IMR-90 (cell line): ENCODE data around the gene TNS2. TPM values are rescaled to one million over a fixed set of nuclear protein-coding genes. Genes with fewer than 3 reads are reported as not detected.
A peak's percentile ranks its signal among the peaks of the same experiment; 100 is the strongest.

Experiments used
- ATAC-seq: fragments of 200-7000 bp; cut with Tn5 transposase; 2 replicates; pipeline ENCODE4 v1.9.1; 2020; ENCODE audit warnings: low read depth, mild to moderate bottlenecking, moderate library complexity
- BruUV-seq: library from RNA; stranded (reverse); fragments of 400-500 nt; replicated peaks from 2 replicates; lab custom pipeline; 2021; lab: Mats Ljungman, UMichigan
- CTCF ChIA-PET: fragments of 300-600 bp; formaldehyde crosslinking; extraction: SDS; loops from one replicate; lab custom pipeline; 2021; ENCODE audit warnings: antibody characterized with exemption; lab: Yijun Ruan, JAX
- POLR2A ChIA-PET: fragments of 300-600 bp; sonication (Branson Sonifier 250); formaldehyde crosslinking; loops from one replicate; lab custom pipeline; 2022; ENCODE audit warnings: antibody characterized with exemption; ENCODE audit not compliant: unreplicated experiment; lab: Charles Lee
- DNase-seq: peaks from one replicate; pipeline ENCODE4 v3.0.0; 2013
- H2AFZ ChIP-seq: replicated peaks from 2 replicates; pipeline ENCODE3; 2013; ENCODE audit warnings: low read length, mild to moderate bottlenecking; ENCODE audit not compliant: poor library complexity
- H2AK5ac ChIP-seq: 2 replicates; pipeline ENCODE4 v1.6.1; 2013; ENCODE audit warnings: low read depth, low read length, inconsistent platforms
- H2AK9ac ChIP-seq: replicated peaks from 2 replicates; pipeline ENCODE3; 2013; ENCODE audit warnings: mild to moderate bottlenecking, low read depth, low read length, moderate library complexity; ENCODE audit not compliant: poor library complexity
- H2BK120ac ChIP-seq: 2 replicates; pipeline ENCODE4 v1.6.1; 2013; ENCODE audit warnings: low read depth, low read length, inconsistent platforms
- H2BK15ac ChIP-seq: 3 replicates; pipeline ENCODE4 v1.6.1; 2013; ENCODE audit warnings: low read depth, low read length, inconsistent platforms
- H2BK20ac ChIP-seq: 2 replicates; pipeline ENCODE4 v1.6.1; 2013; ENCODE audit warnings: low read depth, mild to moderate bottlenecking, inconsistent platforms, low read length, moderate library complexity
- H2BK5ac ChIP-seq: 2 replicates; pipeline ENCODE4 v1.6.1; 2013; ENCODE audit warnings: mild to moderate bottlenecking, low read depth, low read length, inconsistent platforms; ENCODE audit not compliant: poor library complexity, severe bottlenecking
- H3K14ac ChIP-seq: replicated peaks from 2 replicates; pipeline ENCODE4 v1.6.1; 2013; ENCODE audit warnings: low read depth, low read length, inconsistent platforms
- H3K18ac ChIP-seq: 2 replicates; pipeline ENCODE4 v1.6.1; 2013; ENCODE audit warnings: low read depth, low read length, control low read depth
- H3K23ac ChIP-seq: 2 replicates; pipeline ENCODE4 v1.6.1; 2013; ENCODE audit warnings: low read depth, low read length, inconsistent platforms
- H3K27ac ChIP-seq: 2 replicates; pipeline ENCODE4 v1.5.1; 2013; ENCODE audit warnings: mild to moderate bottlenecking, control low read depth, low read length; ENCODE audit not compliant: insufficient read depth
- H3K27me3 ChIP-seq: 2 replicates; pipeline ENCODE4 v1.6.1; 2013; ENCODE audit warnings: low read length; ENCODE audit not compliant: control insufficient read depth, insufficient read depth
- H3K36me3 ChIP-seq: 2 replicates; pipeline ENCODE4 v1.6.1; 2013; ENCODE audit warnings: low read length, mixed read lengths; ENCODE audit not compliant: control insufficient read depth, insufficient read depth
- H3K4ac ChIP-seq: 2 replicates; pipeline ENCODE4 v1.6.1; 2013; ENCODE audit warnings: low read depth, low read length, inconsistent platforms
- H3K4me1 ChIP-seq: 2 replicates; pipeline ENCODE4 v1.6.1; 2013; ENCODE audit warnings: low read length, mixed read lengths; ENCODE audit not compliant: control insufficient read depth, insufficient read depth
- H3K4me2 ChIP-seq: 2 replicates; pipeline ENCODE4 v1.6.1; 2013; ENCODE audit warnings: low read depth, mild to moderate bottlenecking, control low read depth, low read length, moderate library complexity
- H3K4me3 ChIP-seq: 2 replicates; pipeline ENCODE4 v1.5.1; 2013; ENCODE audit warnings: low read depth, mild to moderate bottlenecking, control low read depth, low read length, moderate library complexity; ENCODE audit not compliant: insufficient read depth
- H3K56ac ChIP-seq: 2 replicates; pipeline ENCODE4 v1.6.1; 2013; ENCODE audit warnings: low read length, inconsistent platforms; ENCODE audit not compliant: insufficient read depth; ENCODE audit errors: extremely low read depth
- H3K79me1 ChIP-seq, 2 experiments: 2 replicates each; pipeline ENCODE4 v1.6.1; 2013; ENCODE audit warnings: low read length in 2 of 2, inconsistent platforms in 1 of 2, low read depth in 1 of 2
- H3K9ac ChIP-seq: 2 replicates; pipeline ENCODE4 v1.6.1; 2013; ENCODE audit warnings: low read depth, low read length, control low read depth
- H3K9me1 ChIP-seq: 2 replicates; pipeline ENCODE4 v1.6.1; 2013; ENCODE audit warnings: low read length, inconsistent platforms; ENCODE audit not compliant: insufficient read depth
- H3K9me3 ChIP-seq: 2 replicates; pipeline ENCODE4 v1.6.1; 2013; ENCODE audit warnings: low read length; ENCODE audit not compliant: control insufficient read depth, insufficient read depth
- H4K20me1 ChIP-seq: 2 replicates; pipeline ENCODE4 v1.6.1; 2013; ENCODE audit warnings: low read length, inconsistent platforms; ENCODE audit not compliant: insufficient read depth
- H4K5ac ChIP-seq: 2 replicates; pipeline ENCODE4 v1.6.1; 2013; ENCODE audit warnings: mild to moderate bottlenecking, low read depth, low read length, control low read depth
- H4K8ac ChIP-seq, 2 experiments: 2 replicates each; pipeline ENCODE4 v1.6.1; 2013; ENCODE audit warnings: low read depth in 2 of 2, low read length in 2 of 2, control low read depth in 1 of 2, inconsistent platforms in 1 of 2
- H4K91ac ChIP-seq: 2 replicates; pipeline ENCODE4 v1.6.1; 2013; ENCODE audit warnings: low read depth, low read length, inconsistent platforms; ENCODE audit not compliant: insufficient read depth
- CHD1 ChIP-seq: IDR thresholded peaks from 2 replicates; pipeline ENCODE4 v1.6.1; 2012; ENCODE audit warnings: low read depth, low read length, improper control_type of control experiment
- MXI1 ChIP-seq: IDR thresholded peaks from 2 replicates; pipeline ENCODE4 v1.6.1; 2012; ENCODE audit warnings: low read depth, mild to moderate bottlenecking, low read length, moderate library complexity, borderline replicate concordance
- USF2 ChIP-seq: fragments of 150-350 bp; IDR thresholded peaks from 2 replicates; pipeline ENCODE4 v1.6.1; 2017; ENCODE audit warnings: mild to moderate bottlenecking, antibody characterized with exemption, low read length, low read depth
- WGBS, 2 experiments: methylation state at CpG; one replicate each; pipeline versions ENCODE4 v1.1.5 to v1.1.7; 2013; ENCODE audit warnings: missing lambda C conversion rate in 2 of 2; ENCODE audit not compliant: insufficient read length in 1 of 2; ENCODE audit errors: extremely low coverage in 2 of 2; 5-methylcytosine and 5-hydroxymethylcytosine counted together
- dilution Hi-C: fragments of 300-500 bp; cut with HindIII; formaldehyde crosslinking; loops from one replicate; pipeline ENCODE4 v1.14.3; 2018; ENCODE audit warnings: low sequenced_read_pairs; ENCODE audit not compliant: unreplicated experiment
- in situ Hi-C: fragments of 300-500 bp; cut with MboI; formaldehyde crosslinking; loops from 3 replicates; pipeline ENCODE4 v1.14.3; 2019; ENCODE audit warnings: low sequenced_read_pairs, inconsistent platforms, mixed read lengths
- intact Hi-C: fragments of 100-400 bp; cut with micrococcal nuclease; formaldehyde crosslinking; loops from 2 replicates; pipeline ENCODE4 v1.10.0; 2022
- polyA plus RNA-seq, 3 experiments: library from polyadenylated mRNA; depleted of rRNA; stranded (reverse); fragments of >200 nt; gene quantifications; 2 replicates each; pipeline ENCODE4 v1.2.3, GENCODE V29; 2012; ENCODE audit warnings: low replicate concordance in 1 of 3
- total RNA-seq: library from RNA; depleted of rRNA; stranded (reverse); fragments of >200 nt; gene quantifications from 2 replicates; pipeline ENCODE4 v1.2.3, GENCODE V29; 2012

The TNS2 gene
- total and polyA plus RNA-seq, 2 of the 4 experiments (the other 2 are of a cell fraction), result 10.4 to 67.2 TPM

- Histone ChIP-seq H4K91ac (peak within 1 kb of the TSS; percentile 96), H4K8ac (peak within 1 kb of the TSS; percentile 84 to 96), H3K18ac (peak within 1 kb of the TSS; percentile 96), H2BK120ac (peak within 1 kb of the TSS; percentile 95), H3K9me3 (no peaks in the 10 kb centered on the region), H3K27ac (peak within 1 kb of the TSS; percentile 94), H3K79me1 (peaks cover 0 to 38% of the 10 kb centered on the region in 2 experiments; a peak in 3 of 4 replicates), H2AFZ (peak within 1 kb of the TSS; percentile 89), H4K5ac (peak within 1 kb of the TSS; percentile 97), H3K23ac (peak within 1 kb of the TSS; percentile 96), H3K4me1 (peaks cover 32% of the 10 kb centered on the region), H3K36me3 (peaks cover 7% of the 10 kb centered on the region; the same call in 1 of the 2 replicates), H3K27me3 (no peaks in the 10 kb centered on the region), H2BK20ac (peak within 1 kb of the TSS; percentile 94), H4K20me1 (no peaks in the 10 kb centered on the region), H3K9ac (peak within 1 kb of the TSS; percentile 81), H3K14ac (peak within 1 kb of the TSS; percentile 99), H3K4me2 (peak within 1 kb of the TSS; percentile 98), H3K4ac (peak within 1 kb of the TSS; percentile 100), H3K56ac (peak within 1 kb of the TSS; percentile 98), H2BK15ac (peak within 1 kb of the TSS; percentile 98; the same call in 2 of the 3 replicates), H3K9me1 (peaks cover 28% of the 10 kb centered on the region), H2BK5ac (peak within 1 kb of the TSS; percentile 96), H2AK5ac (peak within 1 kb of the TSS; percentile 100), H3K4me3 (peak within 1 kb of the TSS; percentile 60), H2AK9ac (peak within 1 kb of the TSS; percentile 100)
- POLR2A ChIA-PET, result interaction anchor here (0.5 to 0.9 kb wide), 3 partner anchors 18 to 32 kb away, joined by 3 read pairs; partner anchors contain the start of gene SPRYD3
- peak; percentile 34 for DNase-seq
- intact Hi-C loops, result loop anchor here (2.0 kb wide), 1 partner anchor 83 kb away; the partner anchor contains the start of genes CSAD and ZNF740
- no TSS peak for BruUV-seq
- CTCF ChIA-PET, result interaction anchor here (1.0 to 3.9 kb wide), 4 partner anchors 11 to 59 kb away, joined by 4 to 39 read pairs (median 6); partner anchors contain the start of gene SPRYD3
- dilution Hi-C loops, result no loop called here
- in situ Hi-C loops, result no loop called here
- 1% methylated on average over 28 of the region's 51 CpGs; no CpG with 5 or more reads in 1 of the 2 experiments for WGBS, 2 experiments
- TF ChIP-seq MXI1, result peak; percentile 48; the same call in 1 of the 2 replicates
- TF ChIP-seq USF2, result 0 out of 2 replicates have a peak, but pooled peaks have one; percentile 10
- no peak for TF ChIP-seq CHD1
- ATAC-seq, result peak; percentile 48
Observed at GRCh38 chr12:53097564-53098353, 47.9 kb downstream of the TNS2 start, which contains the start of gene IGFBP6. Gene IGFBP6, plus strand, starts transcription at chr12:53097667. Its CDS starts 51 bp downstream, at chr12:53097718.
